AG10803 (cell line): Measurements from ENCODE around the gene BLM.

Experiments
- DNase-seq: peaks from one replicate; pipeline ENCODE4 v3.0.0; 2010; ENCODE audit warnings: low read depth
- H3K4me3 ChIP-seq: 2 replicates; pipeline ENCODE4 v1.5.1; 2011; ENCODE audit warnings: mild to moderate bottlenecking, low read length, control low read depth
- TF ChIP-seq, protein P1 (sequence below): conservative IDR thresholded peaks from 2 replicates; pipeline ENCODE4 v1.5.1; 2011; ENCODE audit warnings: mild to moderate bottlenecking, low read length, control low read depth, inconsistent platforms

The BLM gene

DNA sequence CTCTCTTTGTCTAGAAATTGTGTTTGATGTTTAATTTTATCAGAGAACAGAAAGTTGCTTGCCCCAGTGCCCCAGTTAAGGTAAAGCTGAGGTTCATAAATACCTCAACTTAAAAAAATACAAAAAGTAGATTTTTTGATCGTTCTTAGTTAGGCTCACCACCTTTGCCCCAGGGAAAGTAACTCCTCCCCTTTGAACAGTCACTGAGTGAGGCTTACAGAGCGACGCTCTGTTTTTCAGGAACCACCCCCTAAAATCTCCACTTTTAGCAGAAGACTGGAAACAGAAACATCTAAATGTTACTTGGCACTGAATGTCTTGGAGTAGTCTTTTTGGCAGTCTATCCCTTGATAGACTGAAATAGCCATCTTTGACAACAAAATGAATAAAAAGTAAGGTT is 24.9 kb downstream of the BLM start:
- TF ChIP-seq, protein P1, sequence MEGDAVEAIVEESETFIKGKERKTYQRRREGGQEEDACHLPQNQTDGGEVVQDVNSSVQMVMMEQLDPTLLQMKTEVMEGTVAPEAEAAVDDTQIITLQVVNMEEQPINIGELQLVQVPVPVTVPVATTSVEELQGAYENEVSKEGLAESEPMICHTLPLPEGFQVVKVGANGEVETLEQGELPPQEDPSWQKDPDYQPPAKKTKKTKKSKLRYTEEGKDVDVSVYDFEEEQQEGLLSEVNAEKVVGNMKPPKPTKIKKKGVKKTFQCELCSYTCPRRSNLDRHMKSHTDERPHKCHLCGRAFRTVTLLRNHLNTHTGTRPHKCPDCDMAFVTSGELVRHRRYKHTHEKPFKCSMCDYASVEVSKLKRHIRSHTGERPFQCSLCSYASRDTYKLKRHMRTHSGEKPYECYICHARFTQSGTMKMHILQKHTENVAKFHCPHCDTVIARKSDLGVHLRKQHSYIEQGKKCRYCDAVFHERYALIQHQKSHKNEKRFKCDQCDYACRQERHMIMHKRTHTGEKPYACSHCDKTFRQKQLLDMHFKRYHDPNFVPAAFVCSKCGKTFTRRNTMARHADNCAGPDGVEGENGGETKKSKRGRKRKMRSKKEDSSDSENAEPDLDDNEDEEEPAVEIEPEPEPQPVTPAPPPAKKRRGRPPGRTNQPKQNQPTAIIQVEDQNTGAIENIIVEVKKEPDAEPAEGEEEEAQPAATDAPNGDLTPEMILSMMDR: no peak
- no peak overlapping the region for H3K4me3 ChIP-seq
- DNase-seq: no peak

DNA sequence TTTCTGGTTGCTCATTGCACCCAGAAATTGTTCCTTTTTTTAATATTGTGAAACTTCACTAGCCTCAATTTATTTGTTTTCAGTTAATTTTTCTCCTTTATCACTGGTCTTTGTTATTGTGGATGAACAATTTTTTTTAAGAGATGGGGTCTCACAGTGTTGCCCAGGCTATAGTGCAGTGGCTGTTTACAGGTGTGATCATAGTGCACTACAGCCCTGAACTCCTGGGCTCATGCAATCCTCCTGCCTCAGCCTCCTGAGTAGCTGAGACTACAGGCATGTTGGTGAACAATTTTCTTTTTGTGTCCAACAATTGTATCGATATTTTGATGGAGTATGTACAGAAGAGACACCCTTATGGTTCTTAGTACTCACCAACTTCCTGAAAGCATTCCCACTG is 26.3 kb downstream of the BLM start:
- TF ChIP-seq, protein P1: no peak
- no peak for DNase-seq

DNA sequence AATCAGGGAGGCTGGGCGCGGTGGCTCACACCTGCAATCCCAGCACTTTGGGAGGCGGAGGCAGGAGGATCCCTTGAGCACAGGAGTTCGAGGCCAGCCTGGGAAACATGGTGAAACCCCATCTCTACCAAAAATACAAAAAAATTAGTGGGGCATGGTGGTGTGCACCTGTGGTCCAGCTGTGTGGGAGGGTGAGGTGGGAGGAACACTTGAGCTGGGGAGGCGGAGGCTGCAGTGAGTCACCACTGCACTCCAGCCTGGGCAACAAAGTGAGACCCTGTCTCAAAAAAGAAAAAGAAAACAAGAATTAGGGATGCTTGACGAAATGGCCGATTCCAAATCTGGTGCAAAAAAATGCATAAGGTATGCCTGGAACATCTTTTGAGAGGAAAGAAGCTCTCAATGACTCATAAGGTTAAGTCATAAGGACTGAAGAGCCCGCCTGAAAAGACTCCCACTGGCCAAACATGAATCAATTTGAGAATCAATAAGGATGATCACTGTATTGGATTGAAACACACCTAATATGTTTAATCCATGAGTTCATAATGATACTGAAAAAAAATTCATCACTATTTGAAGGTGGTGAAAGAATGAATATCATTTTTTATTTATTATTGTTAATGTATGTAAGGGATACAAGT is 27.7 kb downstream of the BLM start:
- TF ChIP-seq, protein P1: no peak
- no peak for DNase-seq
- H3K4me3 ChIP-seq: no peak overlapping the region

More for the DNA sequence above, 26.3 kb downstream of the BLM start:
- no peak overlapping the region for H3K4me3 ChIP-seq

DNA sequence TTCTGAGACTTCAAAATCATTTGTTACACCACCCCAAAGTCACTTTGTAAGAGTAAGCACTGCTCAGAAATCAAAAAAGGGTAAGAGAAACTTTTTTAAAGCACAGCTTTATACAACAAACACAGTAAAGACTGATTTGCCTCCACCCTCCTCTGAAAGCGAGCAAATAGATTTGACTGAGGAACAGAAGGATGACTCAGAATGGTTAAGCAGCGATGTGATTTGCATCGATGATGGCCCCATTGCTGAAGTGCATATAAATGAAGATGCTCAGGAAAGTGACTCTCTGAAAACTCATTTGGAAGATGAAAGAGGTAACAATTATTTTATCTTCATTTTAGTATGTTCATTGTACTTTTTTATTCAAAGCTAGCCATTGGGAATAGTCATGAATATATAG is 32.6 kb downstream of the BLM start:
- no peak for DNase-seq
- TF ChIP-seq, protein P1: no peak
- H3K4me3 ChIP-seq: no peak overlapping the region

DNA sequence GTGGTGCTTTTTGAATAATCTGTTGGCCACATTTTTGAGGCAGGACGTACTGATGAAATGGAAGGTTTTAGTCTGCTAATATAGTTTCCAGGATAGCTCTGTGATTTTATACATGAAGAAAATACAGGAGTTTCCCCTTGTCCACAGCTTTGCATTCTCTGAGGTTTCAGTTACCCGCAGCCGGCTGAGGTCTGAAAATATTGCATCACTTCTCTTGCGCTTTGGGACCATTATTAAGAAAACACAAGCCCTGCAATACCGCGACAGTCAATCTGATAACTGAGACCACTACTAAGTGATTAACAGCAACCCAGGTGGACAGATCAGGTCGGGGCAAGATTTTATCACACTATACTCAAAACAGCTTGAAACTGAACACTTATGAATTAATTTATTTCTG is 33.0 kb downstream of the BLM start:
- no peak overlapping the region for H3K4me3 ChIP-seq
- TF ChIP-seq, protein P1: no peak
- DNase-seq: no peak

DNA sequence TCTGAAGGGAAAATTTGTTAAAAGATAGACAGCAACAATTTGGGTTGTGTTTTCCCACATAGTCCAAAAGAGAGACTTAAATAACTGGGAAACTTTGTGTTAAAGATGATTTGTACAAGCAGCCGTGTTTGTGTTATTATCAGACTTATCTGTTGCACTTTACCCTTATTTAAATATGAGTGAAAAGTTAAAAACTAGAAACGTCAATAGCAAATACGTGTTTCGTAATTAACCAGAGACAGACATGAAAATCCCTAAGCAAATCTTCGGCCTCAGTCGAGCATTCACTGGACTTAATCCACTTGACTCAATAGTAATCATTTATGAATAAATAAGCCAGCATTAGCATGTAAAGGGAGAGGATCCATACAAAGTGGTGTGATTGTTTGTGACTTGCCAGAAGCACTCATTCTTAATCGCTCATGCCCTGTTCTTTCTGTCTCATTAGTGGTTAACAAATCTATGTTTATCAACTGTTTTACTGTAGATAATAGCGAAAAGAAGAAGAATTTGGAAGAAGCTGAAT is 34.2 kb downstream of the BLM start:
- TF ChIP-seq, protein P1: no peak
- no peak overlapping the region for H3K4me3 ChIP-seq
- DNase-seq: no peak

DNA sequence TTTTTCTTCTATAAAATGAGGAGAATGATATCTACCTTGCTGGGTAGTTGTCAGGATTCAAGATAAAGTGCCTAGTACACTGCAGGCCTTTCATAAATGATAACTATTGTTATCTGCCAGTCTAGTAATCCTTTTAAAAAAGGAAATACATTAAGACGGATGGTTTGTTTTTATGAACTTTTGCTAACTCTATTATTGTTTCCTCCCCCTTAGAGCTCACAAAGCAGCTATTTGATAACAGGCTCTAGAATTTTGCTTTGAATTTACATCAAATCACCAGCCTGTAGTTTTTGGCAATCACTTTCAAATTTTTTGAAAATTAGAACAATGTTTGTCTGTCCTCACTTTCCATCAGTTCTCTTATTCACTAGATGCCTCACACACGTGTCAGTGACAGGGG is 39.8 kb downstream of the BLM start:
- no peak overlapping the region for H3K4me3 ChIP-seq
- TF ChIP-seq, protein P1: no peak
- DNase-seq: no peak
